Fibroblast of villous mesenchyme (primary cell): ENCODE data around the gene ADAM19. TPM values are rescaled to one million over a fixed set of nuclear protein-coding genes. Genes with fewer than 3 reads are reported as not detected.

Experiments used
- DNase-seq: peaks from one replicate; pipeline ENCODE4 v3.0.0-alpha.2; 2010; ENCODE audit warnings: low read depth
- H3K4me3 ChIP-seq: 2 replicates; pipeline ENCODE4 v1.5.1; 2011; ENCODE audit warnings: low read depth, mild to moderate bottlenecking, low read length
- CTCF ChIP-seq: IDR thresholded peaks from 2 replicates; pipeline ENCODE4 v1.5.1; 2012; ENCODE audit warnings: low read depth, mild to moderate bottlenecking, low read length; ENCODE audit not compliant: insufficient read depth
- total RNA-seq: library from RNA; depleted of rRNA; stranded (reverse); fragments of >200 nt; gene quantifications from 2 replicates; pipeline ENCODE4 v1.2.3, GENCODE V29; 2012

The ADAM19 gene
- total RNA-seq, 1 donor, result 89.8 TPM

DNA sequence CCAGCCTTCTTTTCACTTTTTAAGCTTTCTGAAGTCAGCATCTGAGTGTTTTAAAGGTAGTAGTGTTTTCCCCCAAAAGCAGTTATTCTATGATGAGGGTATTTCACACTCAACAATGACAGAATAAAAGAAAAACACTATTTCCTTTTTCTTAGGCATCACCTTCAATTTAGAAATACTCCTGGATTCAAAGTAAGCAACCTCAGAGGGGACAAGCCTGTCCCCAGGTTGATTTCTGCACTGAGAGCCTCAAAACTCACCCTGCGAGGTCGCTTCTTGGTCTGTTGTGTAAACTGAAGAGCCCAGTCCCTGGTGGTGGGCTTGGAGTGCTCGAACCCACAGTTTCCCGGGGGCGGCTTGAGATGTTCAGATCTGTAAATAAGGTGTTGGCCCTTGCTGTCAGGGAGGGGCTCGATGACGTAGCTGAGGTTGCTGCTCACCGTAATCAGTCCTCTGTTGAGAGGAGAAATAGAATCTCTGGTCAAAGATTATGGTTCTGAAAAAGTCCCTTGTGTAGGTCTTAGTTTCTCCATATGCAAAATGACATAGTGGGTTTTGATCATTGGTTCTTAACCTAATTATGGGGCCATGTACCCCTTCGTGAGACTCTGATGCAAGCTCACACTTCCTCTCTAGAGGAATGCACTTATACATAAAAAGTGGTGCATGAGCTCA lies 55.9 kb downstream of the ADAM19 start:
- no peak for DNase-seq
- no peak overlapping the region for H3K4me3 ChIP-seq
- no peak for TF ChIP-seq CTCF

GRCh38 chr5:157518963-157519362 lies 56.6 kb downstream of the ADAM19 start:
- no peak for TF ChIP-seq CTCF
- no peak overlapping the region for H3K4me3 ChIP-seq
- DNase-seq, result no peak

DNA sequence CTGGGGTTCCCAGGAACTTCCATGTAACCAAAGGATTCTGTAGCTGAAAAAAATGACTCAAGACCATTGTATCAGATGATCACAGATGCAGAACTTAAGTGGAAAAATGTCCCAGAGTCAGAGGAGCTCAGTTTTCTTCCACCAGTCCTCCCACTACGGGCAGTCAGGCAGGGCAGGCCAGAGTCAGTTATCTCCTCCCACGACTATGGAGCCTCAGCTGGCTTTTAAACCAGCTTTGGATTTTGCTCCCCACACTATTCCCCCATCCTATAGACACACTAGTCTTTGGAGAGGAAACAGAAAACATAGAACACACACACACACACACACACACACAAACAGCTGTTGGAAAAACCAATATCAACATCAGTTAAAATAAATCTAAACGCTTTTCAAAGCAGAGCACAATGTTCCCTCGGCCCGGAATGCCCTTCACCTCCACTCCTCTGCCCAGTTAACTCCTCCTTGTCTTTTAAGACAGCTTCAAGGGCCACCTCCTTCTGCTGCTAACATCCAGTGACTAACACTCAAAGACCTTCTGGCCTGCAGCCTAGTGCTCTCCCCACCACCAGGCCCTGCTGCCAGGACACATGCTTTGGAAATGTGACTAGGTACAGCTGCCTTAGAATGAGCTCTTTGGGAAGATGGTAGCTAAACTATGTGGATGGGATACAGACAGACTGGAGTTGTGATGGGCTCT lies 58.8 kb downstream of the ADAM19 start:
- peak; percentile 89 for DNase-seq
- H3K4me3 ChIP-seq, result no peak overlapping the region
- TF ChIP-seq CTCF, result no peak

DNA sequence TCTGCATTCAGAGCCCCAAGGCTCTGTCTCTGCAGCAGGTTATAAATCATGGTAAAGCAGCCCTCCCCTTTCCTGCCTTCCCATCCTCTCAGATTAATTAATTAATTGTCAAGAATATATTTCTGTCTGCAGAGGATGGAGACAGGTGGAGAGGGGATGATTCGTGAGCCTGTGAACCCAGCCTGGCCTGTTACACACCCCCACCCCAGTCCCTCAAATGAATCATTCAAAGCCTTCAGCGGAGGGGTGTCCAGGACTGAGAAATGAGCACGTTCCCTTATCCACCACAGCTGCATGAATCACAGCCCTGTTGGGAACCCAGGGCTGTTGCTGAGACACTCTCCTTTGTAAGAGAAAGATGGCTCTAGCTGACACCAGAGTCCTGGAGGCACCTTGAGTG lies 59.6 kb downstream of the ADAM19 start:
- no peak overlapping the region for H3K4me3 ChIP-seq
- TF ChIP-seq CTCF, result no peak
- peak; percentile 71 for DNase-seq

DNA sequence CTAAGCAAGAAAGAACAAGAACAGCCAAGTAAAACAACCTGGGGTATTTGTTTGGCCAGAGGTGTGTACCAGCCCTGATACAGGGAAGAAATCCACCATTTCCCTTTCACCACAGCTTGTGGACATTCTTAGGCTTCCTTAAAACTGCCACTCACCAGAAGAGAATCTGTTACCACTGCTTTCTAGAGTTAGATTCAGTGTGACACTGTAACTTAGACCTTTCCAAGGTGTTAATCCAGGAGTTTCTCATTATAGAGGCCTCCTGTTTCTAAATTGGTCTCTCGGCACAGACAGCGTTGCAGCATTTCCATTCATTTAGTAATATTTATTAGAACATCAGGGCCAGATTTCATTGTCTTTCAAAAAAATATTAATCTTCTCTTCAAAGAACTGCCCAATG lies 60.6 kb downstream of the ADAM19 start:
- TF ChIP-seq CTCF, result no peak
- no peak overlapping the region for H3K4me3 ChIP-seq
- DNase-seq, result no peak

- no peak overlapping the region for H3K4me3 ChIP-seq
- TF ChIP-seq CTCF, result no peak
- no peak for DNase-seq
These were observed 62.4 kb downstream of the ADAM19 start for GRCh38 chr5:157513182-157513581.
